T-helper 2 cell (primary cell): ENCODE results near the gene KLRK1.
A peak's percentile ranks its signal among the peaks of the same experiment; 100 is the strongest.
"Not testable (repeated sequence)": the region's sequence is repeated elsewhere in the genome, so short reads cannot be mapped to it uniquely, and the experiment has no call there.

ENCODE experiments used
- DNase-seq, 5 experiments: peaks; one replicate each; pipeline versions ENCODE4 v3.0.0 to v3.0.0-alpha.2; 2012 to 2022
- total RNA-seq, 2 donors: gene quantifications; one replicate each; lab custom pipeline; 2026; lab: John Stamatoyannopoulos, UW

The KLRK1 gene
- 0.31 to 2.2 reads per million in 2 donors for total RNA-seq

- DNase-seq, result no peak
Measured at GRCh38 chr12:10389904-10390303, at the start of gene KLRK1. TSS of gene KLRK1 (minus strand) at chr12:10390041. CDS start at chr12:10388810, 1,231 bp downstream.

- not testable (repeated sequence) for DNase-seq
Measured at GRCh38 chr12:10437601-10438000, 47.8 kb upstream of the KLRK1 start.

GRCh38 chr12:10435816-10436215 lies 46.0 kb upstream of the KLRK1 start, which contains the start of gene KLRC2:
TSS of gene KLRC2 (minus strand) at chr12:10436010. CDS start at chr12:10435986, 24 bp downstream.
- not testable (repeated sequence) for DNase-seq

GRCh38 chr12:10430623-10431022 lies 40.8 kb upstream of the KLRK1 start:
- not testable (repeated sequence) for DNase-seq

- not testable (repeated sequence) for DNase-seq
Measured at GRCh38 chr12:10425938-10426337, 36.1 kb upstream of the KLRK1 start.

GRCh38 chr12:10424260-10424899 lies 34.5 kb upstream of the KLRK1 start:
- not testable (repeated sequence) for DNase-seq

- not testable (repeated sequence) for DNase-seq
Measured at GRCh38 chr12:10422159-10422558, 32.3 kb upstream of the KLRK1 start.

GRCh38 chr12:10420334-10420733 lies 30.5 kb upstream of the KLRK1 start, which contains the start of gene KLRC3:
TSS of gene KLRC3 (minus strand) at chr12:10420595. CDS start at chr12:10420550, 45 bp downstream.
- not testable (repeated sequence) for DNase-seq

GRCh38 chr12:10409392-10409791 lies 19.6 kb upstream of the KLRK1 start, which contains the start of gene KLRC4:
TSS of gene KLRC4 (minus strand) at chr12:10409757. CDS start at chr12:10409575, 182 bp downstream.
- DNase-seq, result no peak

- DNase-seq, result no peak
Measured at GRCh38 chr12:10408842-10409241, 19.0 kb upstream of the KLRK1 start.

GRCh38 chr12:10406725-10407124 lies 16.9 kb upstream of the KLRK1 start:
- no peak for DNase-seq

- no peak for DNase-seq
Measured at GRCh38 chr12:10405294-10405693, 15.5 kb upstream of the KLRK1 start.

GRCh38 chr12:10404798-10405197 lies 15.0 kb upstream of the KLRK1 start:
- no peak for DNase-seq

GRCh38 chr12:10400829-10401228 lies 11.0 kb upstream of the KLRK1 start:
- no peak for DNase-seq

- DNase-seq, result no peak
Measured at GRCh38 chr12:10398168-10398567, 8.3 kb upstream of the KLRK1 start.

GRCh38 chr12:10397296-10397695 lies 7.5 kb upstream of the KLRK1 start:
- peak in 1 of 5 experiments; percentile 48 for DNase-seq

- not testable (repeated sequence) for DNase-seq
Measured at GRCh38 chr12:10396176-10396575, 6.3 kb upstream of the KLRK1 start.

- DNase-seq, result peak in 1 of 5 experiments; percentile 70
Measured at GRCh38 chr12:10395390-10395998, 5.7 kb upstream of the KLRK1 start.

- peak in 1 of 5 experiments; percentile 81 for DNase-seq
Measured at GRCh38 chr12:10394531-10395152, 4.8 kb upstream of the KLRK1 start.

GRCh38 chr12:10393291-10393690 lies 3.5 kb upstream of the KLRK1 start:
- no peak for DNase-seq

GRCh38 chr12:10392394-10392930 lies 2.6 kb upstream of the KLRK1 start:
- peak in 1 of 5 experiments; percentile 48 for DNase-seq

- not testable (repeated sequence) for DNase-seq
Measured at GRCh38 chr12:10390991-10391390, 1.1 kb upstream of the KLRK1 start.
